ENCODE data around the gene SLC25A40. TPM values are rescaled to one million over a fixed set of nuclear protein-coding genes. Genes with fewer than 3 reads are reported as not detected.

SLC25A40 gene
- total and polyA plus RNA-seq, 2 of the 13 experiments (the other 11 are each of a cell fraction or from before 2014, with no cell fraction given): 12.9 to 13.6 TPM

DNA sequence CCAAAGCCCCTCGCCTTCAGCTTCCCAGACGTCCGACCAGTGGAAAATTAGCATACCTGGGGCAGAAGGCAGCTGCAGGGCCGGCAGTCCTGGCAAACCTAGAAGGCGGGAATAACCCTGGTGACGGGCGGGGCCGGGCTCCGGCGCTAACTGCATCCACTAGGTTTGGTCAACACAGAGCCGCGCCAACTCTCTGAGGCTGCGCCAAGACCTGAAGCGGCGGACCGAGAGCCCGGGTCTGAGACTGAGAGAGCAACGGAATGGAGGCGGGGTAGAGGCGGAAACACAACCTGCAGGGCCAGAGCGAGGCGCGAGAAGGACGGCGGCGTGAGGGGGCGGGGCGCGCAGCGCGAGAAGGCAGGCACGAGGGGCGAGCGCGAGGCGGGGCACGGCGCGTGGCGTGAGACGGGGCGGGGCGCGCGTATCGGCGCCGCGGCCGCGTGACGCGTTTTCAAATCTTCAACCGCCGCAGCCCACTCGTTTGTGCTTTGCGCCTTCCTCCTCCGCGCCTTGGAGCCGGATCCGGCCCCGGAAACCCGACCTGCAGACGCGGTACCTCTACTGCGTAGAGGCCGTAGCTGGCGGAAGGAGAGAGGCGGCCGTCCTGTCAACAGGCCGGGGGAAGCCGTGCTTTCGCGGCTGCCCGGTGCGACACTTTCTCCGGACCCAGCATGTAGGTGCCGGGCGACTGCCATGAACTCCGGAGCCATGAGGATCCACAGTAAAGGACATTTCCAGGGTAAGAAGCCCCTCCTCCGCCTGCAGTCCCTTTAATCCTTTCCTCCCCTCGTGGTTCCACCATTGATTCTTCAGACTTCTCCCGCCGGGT lies at the start of gene SLC25A40, which contains the start of gene DBF4 (continued):
- TF ChIP-seq, protein P1, sequence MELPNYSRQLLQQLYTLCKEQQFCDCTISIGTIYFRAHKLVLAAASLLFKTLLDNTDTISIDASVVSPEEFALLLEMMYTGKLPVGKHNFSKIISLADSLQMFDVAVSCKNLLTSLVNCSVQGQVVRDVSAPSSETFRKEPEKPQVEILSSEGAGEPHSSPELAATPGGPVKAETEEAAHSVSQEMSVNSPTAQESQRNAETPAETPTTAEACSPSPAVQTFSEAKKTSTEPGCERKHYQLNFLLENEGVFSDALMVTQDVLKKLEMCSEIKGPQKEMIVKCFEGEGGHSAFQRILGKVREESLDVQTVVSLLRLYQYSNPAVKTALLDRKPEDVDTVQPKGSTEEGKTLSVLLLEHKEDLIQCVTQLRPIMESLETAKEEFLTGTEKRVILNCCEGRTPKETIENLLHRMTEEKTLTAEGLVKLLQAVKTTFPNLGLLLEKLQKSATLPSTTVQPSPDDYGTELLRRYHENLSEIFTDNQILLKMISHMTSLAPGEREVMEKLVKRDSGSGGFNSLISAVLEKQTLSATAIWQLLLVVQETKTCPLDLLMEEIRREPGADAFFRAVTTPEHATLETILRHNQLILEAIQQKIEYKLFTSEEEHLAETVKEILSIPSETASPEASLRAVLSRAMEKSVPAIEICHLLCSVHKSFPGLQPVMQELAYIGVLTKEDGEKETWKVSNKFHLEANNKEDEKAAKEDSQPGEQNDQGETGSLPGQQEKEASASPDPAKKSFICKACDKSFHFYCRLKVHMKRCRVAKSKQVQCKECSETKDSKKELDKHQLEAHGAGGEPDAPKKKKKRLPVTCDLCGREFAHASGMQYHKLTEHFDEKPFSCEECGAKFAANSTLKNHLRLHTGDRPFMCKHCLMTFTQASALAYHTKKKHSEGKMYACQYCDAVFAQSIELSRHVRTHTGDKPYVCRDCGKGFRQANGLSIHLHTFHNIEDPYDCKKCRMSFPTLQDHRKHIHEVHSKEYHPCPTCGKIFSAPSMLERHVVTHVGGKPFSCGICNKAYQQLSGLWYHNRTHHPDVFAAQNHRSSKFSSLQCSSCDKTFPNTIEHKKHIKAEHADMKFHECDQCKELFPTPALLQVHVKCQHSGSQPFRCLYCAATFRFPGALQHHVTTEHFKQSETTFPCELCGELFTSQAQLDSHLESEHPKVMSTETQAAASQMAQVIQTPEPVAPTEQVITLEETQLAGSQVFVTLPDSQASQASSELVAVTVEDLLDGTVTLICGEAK (IDR thresholded peaks at IDR 0.05): no peak
- TF ChIP-seq, protein P1 (CRISPR knock-in tag; IDR thresholded peaks at IDR 0.05): peak; percentile 44
- TF ChIP-seq ZNF205 (CRISPR knock-in tag; IDR thresholded peaks at IDR 0.05) (peak; percentile 74; the same call in 1 of the 2 replicates), FOXC1 (CRISPR knock-in tag; IDR thresholded peaks at IDR 0.05; ENCODE audit: borderline replicate concordance) (peak; percentile 93; the same call in 1 of the 2 replicates), MED8 (CRISPR knock-in tag; IDR thresholded peaks at IDR 0.05; ENCODE audit: insufficient replicate concordance) (peak; percentile 78), ZNF678 (CRISPR knock-in tag; IDR thresholded peaks at IDR 0.05) (no peak), KDM6A (CRISPR knock-in tag; IDR thresholded peaks at IDR 0.05; ENCODE audit: low read depth) (no peak), JDP2 (CRISPR knock-in tag; IDR thresholded peaks at IDR 0.05; ENCODE audit: borderline replicate concordance) (no peak), GPN1 (CRISPR knock-in tag; IDR thresholded peaks at IDR 0.05; ENCODE audit: borderline replicate concordance) (no peak), PHF21A (CRISPR knock-in tag; IDR thresholded peaks at IDR 0.05) (peak; percentile 35; the same call in 1 of the 2 replicates), ZNF570 (CRISPR knock-in tag; IDR thresholded peaks at IDR 0.05; ENCODE audit: borderline replicate concordance) (0 out of 2 replicates have a peak, but pooled peaks have one; percentile 40), ZSCAN9 (CRISPR knock-in tag; IDR thresholded peaks at IDR 0.05; ENCODE audit: borderline replicate concordance) (no peak), ZNF441 (CRISPR knock-in tag; IDR thresholded peaks at IDR 0.05; ENCODE audit: borderline replicate concordance) (peak; percentile 68; the same call in 1 of the 2 replicates), ZNF766 (CRISPR knock-in tag; IDR thresholded peaks at IDR 0.05; ENCODE audit: borderline replicate concordance) (peak; percentile 65; the same call in 1 of the 2 replicates), NCOR1 (IDR thresholded peaks at IDR 0.05; ENCODE audit: borderline replicate concordance, low read length) (no peak)
- TF ChIP-seq, protein P2, sequence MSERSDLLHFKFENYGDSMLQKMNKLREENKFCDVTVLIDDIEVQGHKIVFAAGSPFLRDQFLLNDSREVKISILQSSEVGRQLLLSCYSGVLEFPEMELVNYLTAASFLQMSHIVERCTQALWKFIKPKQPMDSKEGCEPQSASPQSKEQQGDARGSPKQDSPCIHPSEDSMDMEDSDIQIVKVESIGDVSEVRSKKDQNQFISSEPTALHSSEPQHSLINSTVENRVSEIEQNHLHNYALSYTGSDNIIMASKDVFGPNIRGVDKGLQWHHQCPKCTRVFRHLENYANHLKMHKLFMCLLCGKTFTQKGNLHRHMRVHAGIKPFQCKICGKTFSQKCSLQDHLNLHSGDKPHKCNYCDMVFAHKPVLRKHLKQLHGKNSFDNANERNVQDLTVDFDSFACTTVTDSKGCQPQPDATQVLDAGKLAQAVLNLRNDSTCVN (CRISPR knock-in tag; IDR thresholded peaks at IDR 0.05; ENCODE audit: borderline replicate concordance): 0 out of 2 replicates have a peak, but pooled peaks have one; percentile 11
- TF ChIP-seq, protein P3, sequence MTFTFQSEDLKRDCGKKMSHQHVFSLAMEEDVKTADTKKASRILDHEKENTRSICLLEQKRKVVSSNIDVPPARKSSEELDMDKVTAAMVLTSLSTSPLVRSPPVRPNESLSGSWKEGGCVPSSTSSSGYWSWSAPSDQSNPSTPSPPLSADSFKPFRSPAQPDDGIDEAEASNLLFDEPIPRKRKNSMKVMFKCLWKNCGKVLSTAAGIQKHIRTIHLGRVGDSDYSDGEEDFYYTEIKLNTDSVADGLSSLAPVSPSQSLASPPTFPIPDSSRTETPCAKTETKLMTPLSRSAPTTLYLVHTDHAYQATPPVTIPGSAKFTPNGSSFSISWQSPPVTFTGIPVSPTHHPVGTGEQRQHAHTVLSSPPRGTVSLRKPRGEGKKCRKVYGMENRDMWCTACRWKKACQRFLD (CRISPR knock-in tag; IDR thresholded peaks at IDR 0.05; ENCODE audit: borderline replicate concordance): peak; percentile 76

Measured in HepG2 (cell line).